HG03378 (cell line): ENCODE data around the gene NALCN.
A peak's percentile ranks its signal among the peaks of the same experiment; 100 is the strongest.

Experiments
- ATAC-seq: cut with Tn5 transposase; IDR thresholded peaks from one replicate; pipeline ENCODE4 v1.9.1; 2021; ENCODE audit warnings: mild to moderate bottlenecking, moderate library complexity; ENCODE audit not compliant: unreplicated experiment

Gene NALCN

DNA sequence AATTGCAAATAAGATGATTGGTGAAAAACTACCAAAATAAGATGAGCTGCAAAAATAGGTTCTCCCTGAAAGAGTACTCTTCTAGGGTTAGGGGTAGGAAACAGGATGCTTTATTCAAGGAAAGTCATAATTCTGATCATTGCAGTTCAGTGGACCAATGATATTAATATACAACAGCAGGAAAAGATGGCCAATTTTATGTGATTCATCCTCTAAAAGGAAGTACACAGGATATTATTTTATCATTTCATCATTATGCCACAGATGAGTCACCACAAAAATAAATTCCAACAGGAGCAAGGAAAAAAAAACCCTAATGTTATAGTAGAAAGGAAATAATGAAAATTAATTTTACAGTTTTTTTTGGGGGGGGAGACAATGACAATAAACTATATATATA lies 205.0 kb downstream of the NALCN start:
- no peak for ATAC-seq

GRCh38 chr13:101210774-101211173 lies 205.5 kb downstream of the NALCN start:
- ATAC-seq: no peak

DNA sequence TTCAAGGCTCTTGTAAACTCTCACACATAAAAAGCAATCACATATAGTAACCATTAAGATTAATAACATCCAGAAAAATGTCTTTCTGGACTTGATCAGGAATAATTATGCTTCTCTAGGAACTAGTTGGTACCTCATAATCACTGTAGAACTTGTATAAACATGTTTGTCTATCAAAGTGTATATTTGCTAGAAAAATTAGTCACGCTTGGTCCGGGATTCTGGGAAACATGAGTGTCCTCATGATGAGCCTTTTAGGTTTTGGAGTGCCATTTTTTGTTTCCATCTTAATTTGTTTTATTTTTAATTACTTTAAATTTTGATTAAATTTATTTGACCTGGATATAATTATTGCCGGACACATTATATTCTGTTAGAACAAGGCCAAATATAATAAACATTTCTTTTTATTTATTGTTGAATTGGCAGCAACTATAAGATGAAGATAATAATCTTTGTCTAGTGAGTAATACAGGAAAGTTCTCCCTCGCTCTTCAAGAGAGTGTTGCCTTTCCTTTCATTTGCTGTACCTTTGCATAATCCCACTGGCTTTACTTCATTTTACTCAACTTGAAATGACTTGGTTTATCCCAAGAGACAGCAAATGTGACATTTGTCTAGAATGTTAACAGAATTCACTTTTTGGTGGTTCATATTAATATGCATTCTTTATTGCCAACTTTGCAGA lies 207.0 kb downstream of the NALCN start:
- ATAC-seq: no peak

- ATAC-seq: no peak
Measured at GRCh38 chr13:101205408-101205807, 210.9 kb downstream of the NALCN start.

- no peak for ATAC-seq
Measured at GRCh38 chr13:101204270-101205020, 211.9 kb downstream of the NALCN start.

GRCh38 chr13:101202590-101202989 lies 213.7 kb downstream of the NALCN start:
- no peak for ATAC-seq

GRCh38 chr13:101190976-101191375 lies 225.3 kb downstream of the NALCN start:
- ATAC-seq: no peak

GRCh38 chr13:101190337-101190736 lies 226.0 kb downstream of the NALCN start:
- no peak for ATAC-seq

DNA sequence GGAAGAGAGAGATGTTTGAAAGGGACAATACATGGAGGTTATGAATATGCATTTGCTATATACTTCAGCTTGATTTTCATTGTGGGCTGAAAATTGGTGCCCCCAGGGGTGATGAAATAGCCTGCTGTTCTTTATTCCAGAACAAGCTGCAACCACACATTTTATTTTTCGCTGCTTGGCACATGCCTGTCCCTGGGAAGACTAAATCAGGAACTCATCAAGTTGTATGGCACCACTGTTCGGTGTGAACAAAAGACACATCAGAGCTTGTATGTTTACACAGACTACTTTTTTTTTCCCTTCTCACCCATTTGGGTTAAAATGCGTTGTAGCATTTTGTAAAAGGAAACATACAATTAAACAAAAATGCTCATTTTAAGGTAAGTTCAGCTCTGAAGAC lies 230.7 kb downstream of the NALCN start:
- no peak for ATAC-seq

GRCh38 chr13:101181076-101181685 lies 235.1 kb downstream of the NALCN start:
- ATAC-seq: no peak

- no peak for ATAC-seq
Measured at GRCh38 chr13:101179021-101179420, 237.3 kb downstream of the NALCN start.

DNA sequence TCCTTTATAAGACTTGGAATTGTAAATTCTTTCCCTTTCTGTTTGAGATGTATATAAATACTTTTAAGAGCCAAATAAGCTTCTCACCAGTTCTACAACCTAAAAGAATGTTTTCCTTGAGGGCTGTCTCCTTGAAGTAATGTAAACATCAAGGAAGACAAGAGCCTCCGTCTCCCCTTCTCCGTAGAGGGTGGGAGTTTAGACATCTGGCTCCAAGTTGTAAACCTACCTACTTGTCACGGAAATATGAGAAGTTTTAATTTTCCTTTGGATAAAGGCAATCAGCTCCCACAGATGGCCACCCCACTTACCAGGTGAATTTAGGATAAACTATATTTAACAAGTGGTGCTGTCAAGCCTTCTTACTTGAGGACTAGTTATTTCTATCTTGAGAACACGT lies 237.9 kb downstream of the NALCN start:
- ATAC-seq: no peak

GRCh38 chr13:101170306-101170705 lies 246.0 kb downstream of the NALCN start:
- ATAC-seq: no peak

DNA sequence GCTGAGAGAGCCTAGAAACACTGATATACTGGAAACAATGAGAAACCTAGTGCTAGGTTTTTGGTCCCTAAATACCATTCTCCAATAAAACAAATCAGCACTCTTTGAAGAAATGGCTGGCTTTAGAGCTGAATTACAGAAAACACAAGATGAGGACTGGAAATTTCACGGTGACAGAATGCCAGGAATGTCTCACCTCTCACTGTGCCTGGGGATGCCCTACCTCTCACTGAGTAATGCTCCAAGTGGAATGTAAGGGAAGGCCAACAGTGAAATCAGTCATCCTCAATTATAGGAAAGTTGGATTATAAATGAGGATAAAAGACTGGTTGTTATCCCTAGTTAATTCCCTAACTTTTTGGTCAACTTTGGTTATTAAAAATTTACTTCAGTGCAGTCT lies 259.0 kb downstream of the NALCN start:
- ATAC-seq: no peak

DNA sequence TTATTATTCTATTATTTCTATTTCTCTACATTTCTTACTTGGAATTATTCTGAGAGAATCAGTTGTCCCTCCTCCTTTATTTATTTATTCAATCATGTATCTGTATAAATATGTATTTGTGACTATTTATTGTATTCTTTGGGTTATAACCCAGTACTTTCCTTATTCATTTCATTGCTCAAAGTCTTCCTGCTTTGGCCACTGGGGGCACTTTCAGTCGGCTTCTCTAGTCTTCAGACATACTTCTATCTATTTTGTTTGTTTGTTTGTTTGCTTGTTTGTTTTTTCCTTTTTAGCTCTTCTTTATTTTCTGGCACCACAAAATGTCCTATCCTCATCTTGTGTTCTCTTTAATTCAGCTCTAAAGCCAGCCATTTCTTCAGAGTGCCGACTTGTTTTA lies 260.4 kb downstream of the NALCN start:
- no peak for ATAC-seq

- ATAC-seq: no peak
Measured at GRCh38 chr13:101152184-101152583, 264.1 kb downstream of the NALCN start.

DNA sequence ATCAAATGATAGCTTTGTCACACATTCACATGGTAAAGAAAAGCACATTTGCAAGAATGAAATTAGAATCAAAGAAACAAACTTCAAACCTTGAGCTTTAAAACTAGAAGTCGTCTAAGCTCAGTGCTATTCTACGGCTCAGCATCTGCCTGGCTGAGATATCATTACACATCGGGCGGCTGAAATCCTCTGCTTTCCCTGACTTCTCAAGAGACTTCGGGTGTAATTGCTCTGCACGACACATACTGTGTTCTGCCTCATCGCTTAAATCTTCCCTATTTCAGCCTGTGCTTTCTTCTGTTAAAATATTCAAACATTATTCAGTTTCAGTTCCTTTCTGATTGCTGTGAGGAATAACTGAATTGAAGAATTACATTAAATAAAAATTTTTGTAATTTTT lies 265.3 kb downstream of the NALCN start:
- ATAC-seq: no peak

DNA sequence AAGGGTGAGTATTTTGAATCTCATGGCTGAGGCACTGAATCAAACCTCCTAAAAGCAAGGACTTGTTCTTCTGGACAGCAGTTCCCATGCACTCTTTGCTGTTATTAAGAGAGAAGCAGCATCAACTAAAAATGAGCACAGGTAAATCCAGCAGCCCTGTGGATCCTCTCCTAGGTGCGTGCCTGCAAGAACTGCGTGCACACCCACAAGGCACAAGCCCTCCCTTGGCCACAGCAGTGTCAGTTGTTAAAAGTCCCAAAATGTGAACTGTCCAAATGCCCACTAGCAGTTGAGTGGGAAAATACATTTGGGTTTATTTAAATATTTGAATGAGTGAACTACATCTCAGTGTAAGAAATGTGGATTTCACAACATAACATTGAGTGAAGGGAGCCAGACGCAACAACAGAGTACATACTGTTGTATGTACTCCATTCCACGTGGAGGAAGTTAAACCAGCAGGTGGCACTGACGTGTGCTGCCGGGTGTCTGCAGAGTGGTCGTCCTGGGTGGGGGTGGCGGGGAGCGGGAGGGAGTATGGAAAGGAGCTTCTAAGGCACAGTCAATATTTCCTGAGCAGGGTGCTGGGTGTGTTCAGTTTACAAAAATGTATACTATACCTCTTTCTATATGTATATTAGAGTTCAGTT lies 266.4 kb downstream of the NALCN start:
- no peak for ATAC-seq

GRCh38 chr13:101146101-101146898 lies 270.0 kb downstream of the NALCN start:
- ATAC-seq: no peak

- ATAC-seq: peak; percentile 89
Measured at GRCh38 chr13:101144808-101145419, 271.4 kb downstream of the NALCN start.
